ENCODE results near the gene KISS1R.
A peak's percentile ranks its signal among the peaks of the same experiment; 100 is the strongest.

KISS1R gene

GRCh38 chr19:947707-948539 is 30.8 kb downstream of the KISS1R start:
- no peaks in the 10 kb centered on the region for H3K9me3 ChIP-seq (ENCODE audit: insufficient read depth, low read depth, low read length)
- H3K27ac ChIP-seq (ENCODE audit: low read length) = no peak overlapping the region
- no peak overlapping the region for H3K4me3 ChIP-seq (ENCODE audit: low read length)
- H3K9ac ChIP-seq (ENCODE audit: low read depth, low read length) = no peak overlapping the region
- H3K36me3 ChIP-seq (ENCODE audit: insufficient read depth, low read depth, low read length) = peaks cover 10% of the 10 kb centered on the region
- H3K27me3 ChIP-seq (ENCODE audit: insufficient read depth, low read length) = no peaks in the 10 kb centered on the region
- H3K4me1 ChIP-seq (ENCODE audit: insufficient read depth, low read length) = peaks cover 5% of the 10 kb centered on the region; the same call in 1 of the 2 replicates

GRCh38 chr19:948842-949496 is 31.8 kb downstream of the KISS1R start:
- Histone ChIP-seq H3K4me3 (ENCODE audit: low read length) (no peak overlapping the region), H3K27me3 (ENCODE audit: insufficient read depth, low read length) (no peaks in the 10 kb centered on the region), H3K9me3 (ENCODE audit: insufficient read depth, low read depth, low read length) (no peaks in the 10 kb centered on the region), H3K9ac (ENCODE audit: low read depth, low read length) (no peak overlapping the region), H3K36me3 (ENCODE audit: insufficient read depth, low read depth, low read length) (peaks cover 5% of the 10 kb centered on the region; the same call in 1 of the 2 replicates), H3K27ac (ENCODE audit: low read length) (no peak overlapping the region), H3K4me1 (ENCODE audit: insufficient read depth, low read length) (peaks cover 6% of the 10 kb centered on the region; the same call in 1 of the 2 replicates)

GRCh38 chr19:950352-951066 is 33.4 kb downstream of the KISS1R start:
- Histone ChIP-seq H3K9me3 (ENCODE audit: insufficient read depth, low read depth, low read length) (no peaks in the 10 kb centered on the region), H3K27ac (ENCODE audit: low read length) (no peak overlapping the region), H3K4me3 (ENCODE audit: low read length) (no peak overlapping the region), H3K4me1 (ENCODE audit: insufficient read depth, low read length) (peaks cover 10% of the 10 kb centered on the region; the same call in 1 of the 2 replicates), H3K36me3 (ENCODE audit: insufficient read depth, low read depth, low read length) (peaks cover 5% of the 10 kb centered on the region; the same call in 1 of the 2 replicates), H3K27me3 (ENCODE audit: insufficient read depth, low read length) (no peaks in the 10 kb centered on the region), H3K9ac (ENCODE audit: low read depth, low read length) (no peak overlapping the region)

GRCh38 chr19:952049-952679 is 35.0 kb downstream of the KISS1R start:
- H3K4me1 ChIP-seq (ENCODE audit: insufficient read depth, low read length) = peaks cover 17% of the 10 kb centered on the region; the same call in 1 of the 2 replicates
- no peak overlapping the region for H3K4me3 ChIP-seq (ENCODE audit: low read length)
- peaks cover 4% of the 10 kb centered on the region; the same call in 1 of the 2 replicates for H3K36me3 ChIP-seq (ENCODE audit: insufficient read depth, low read depth, low read length)
- no peaks in the 10 kb centered on the region for H3K27me3 ChIP-seq (ENCODE audit: insufficient read depth, low read length)
- peak overlapping the region; percentile 71 for H3K27ac ChIP-seq (ENCODE audit: low read length)
- H3K9ac ChIP-seq (ENCODE audit: low read depth, low read length) = peak overlapping the region; percentile 61; the same call in 1 of the 2 replicates
- no peaks in the 10 kb centered on the region for H3K9me3 ChIP-seq (ENCODE audit: insufficient read depth, low read depth, low read length)

- Histone ChIP-seq H3K9me3 (ENCODE audit: insufficient read depth, low read depth, low read length) (no peaks in the 10 kb centered on the region), H3K9ac (ENCODE audit: low read depth, low read length) (peak overlapping the region; percentile 61; the same call in 1 of the 2 replicates), H3K4me3 (ENCODE audit: low read length) (peak overlapping the region; percentile 33; the same call in 1 of the 2 replicates), H3K36me3 (ENCODE audit: insufficient read depth, low read depth, low read length) (no peaks in the 10 kb centered on the region), H3K27ac (ENCODE audit: low read length) (peak overlapping the region; percentile 71), H3K27me3 (ENCODE audit: insufficient read depth, low read length) (no peaks in the 10 kb centered on the region), H3K4me1 (ENCODE audit: insufficient read depth, low read length) (peaks cover 17% of the 10 kb centered on the region; the same call in 1 of the 2 replicates)
These were observed 35.7 kb downstream of the KISS1R start for GRCh38 chr19:952680-953444.

GRCh38 chr19:953445-954271 is 36.5 kb downstream of the KISS1R start:
- Histone ChIP-seq H3K4me1 (ENCODE audit: insufficient read depth, low read length) (peaks cover 17% of the 10 kb centered on the region; the same call in 1 of the 2 replicates), H3K36me3 (ENCODE audit: insufficient read depth, low read depth, low read length) (no peaks in the 10 kb centered on the region; the same call in 1 of the 2 replicates), H3K9me3 (ENCODE audit: insufficient read depth, low read depth, low read length) (no peaks in the 10 kb centered on the region), H3K9ac (ENCODE audit: low read depth, low read length) (peak overlapping the region; percentile 61; the same call in 1 of the 2 replicates), H3K27ac (ENCODE audit: low read length) (peak overlapping the region; percentile 71), H3K4me3 (ENCODE audit: low read length) (no peak overlapping the region), H3K27me3 (ENCODE audit: insufficient read depth, low read length) (no peaks in the 10 kb centered on the region)

GRCh38 chr19:954272-954671 is 37.1 kb downstream of the KISS1R start:
- Histone ChIP-seq H3K4me3 (ENCODE audit: low read length) (no peak overlapping the region), H3K27ac (ENCODE audit: low read length) (no peak overlapping the region), H3K4me1 (ENCODE audit: insufficient read depth, low read length) (peaks cover 17% of the 10 kb centered on the region; the same call in 1 of the 2 replicates), H3K27me3 (ENCODE audit: insufficient read depth, low read length) (no peaks in the 10 kb centered on the region), H3K9ac (ENCODE audit: low read depth, low read length) (no peak overlapping the region), H3K36me3 (ENCODE audit: insufficient read depth, low read depth, low read length) (peaks cover 4% of the 10 kb centered on the region; the same call in 1 of the 2 replicates), H3K9me3 (ENCODE audit: insufficient read depth, low read depth, low read length) (no peaks in the 10 kb centered on the region)

GRCh38 chr19:954672-955494 is 37.8 kb downstream of the KISS1R start:
- Histone ChIP-seq H3K4me3 (ENCODE audit: low read length) (no peak overlapping the region), H3K9ac (ENCODE audit: low read depth, low read length) (no peak overlapping the region), H3K36me3 (ENCODE audit: insufficient read depth, low read depth, low read length) (peaks cover 4% of the 10 kb centered on the region; the same call in 1 of the 2 replicates), H3K27ac (ENCODE audit: low read length) (no peak overlapping the region), H3K27me3 (ENCODE audit: insufficient read depth, low read length) (no peaks in the 10 kb centered on the region), H3K4me1 (ENCODE audit: insufficient read depth, low read length) (peaks cover 17% of the 10 kb centered on the region; the same call in 1 of the 2 replicates), H3K9me3 (ENCODE audit: insufficient read depth, low read depth, low read length) (no peaks in the 10 kb centered on the region)

- H3K9ac ChIP-seq (ENCODE audit: low read depth, low read length) = no peak overlapping the region
- H3K36me3 ChIP-seq (ENCODE audit: insufficient read depth, low read depth, low read length) = peaks cover 8% of the 10 kb centered on the region; the same call in 1 of the 2 replicates
- H3K9me3 ChIP-seq (ENCODE audit: insufficient read depth, low read depth, low read length) = no peaks in the 10 kb centered on the region
- H3K4me3 ChIP-seq (ENCODE audit: low read length) = no peak overlapping the region
- no peak overlapping the region for H3K27ac ChIP-seq (ENCODE audit: low read length)
- H3K4me1 ChIP-seq (ENCODE audit: insufficient read depth, low read length) = peaks cover 17% of the 10 kb centered on the region; the same call in 1 of the 2 replicates
- H3K27me3 ChIP-seq (ENCODE audit: insufficient read depth, low read length) = no peaks in the 10 kb centered on the region
These were observed 39.0 kb downstream of the KISS1R start for GRCh38 chr19:955803-956765.
